NAMALWA (cell line): Measurements from ENCODE around the gene AIG1.
"Not testable (repeated sequence)": the region's sequence is repeated elsewhere in the genome, so short reads cannot be mapped to it uniquely, and the experiment has no call there.

Experiments
- DNase-seq: peaks from one replicate; pipeline ENCODE4 v3.0.0-alpha.2; 2015; ENCODE audit warnings: low spot score

The AIG1 gene

GRCh38 chr6:143234734-143235133 lies 174.0 kb downstream of the AIG1 start:
- no peak for DNase-seq

GRCh38 chr6:143236151-143236798 lies 175.6 kb downstream of the AIG1 start:
- no peak for DNase-seq

- peak; percentile 20 for DNase-seq
These were observed 177.6 kb downstream of the AIG1 start for GRCh38 chr6:143238306-143238705.

- no peak for DNase-seq
These were observed 180.4 kb downstream of the AIG1 start for GRCh38 chr6:143241111-143241510.

GRCh38 chr6:143241911-143242310 lies 181.2 kb downstream of the AIG1 start:
- no peak for DNase-seq

DNA sequence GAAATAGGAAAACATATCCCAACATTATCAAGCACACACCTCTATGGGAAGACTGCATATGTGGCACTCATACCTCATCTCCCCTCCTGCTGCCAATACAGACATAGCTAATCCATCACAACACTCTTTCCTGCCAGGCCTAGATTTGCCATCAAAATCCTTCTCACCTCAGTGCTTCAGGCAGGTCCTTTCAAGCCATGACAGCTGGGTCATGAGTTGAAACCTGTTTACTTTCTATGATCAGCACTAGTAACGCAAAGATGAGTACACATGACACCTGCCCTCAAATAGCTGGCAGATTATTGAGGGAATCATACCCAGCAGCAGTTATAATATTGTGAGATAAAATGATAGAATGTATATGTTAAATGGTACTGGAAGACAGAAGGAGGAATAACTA lies 183.1 kb downstream of the AIG1 start:
- DNase-seq: no peak

- DNase-seq: no peak
These were observed 185.0 kb downstream of the AIG1 start for GRCh38 chr6:143245656-143246055.

DNA sequence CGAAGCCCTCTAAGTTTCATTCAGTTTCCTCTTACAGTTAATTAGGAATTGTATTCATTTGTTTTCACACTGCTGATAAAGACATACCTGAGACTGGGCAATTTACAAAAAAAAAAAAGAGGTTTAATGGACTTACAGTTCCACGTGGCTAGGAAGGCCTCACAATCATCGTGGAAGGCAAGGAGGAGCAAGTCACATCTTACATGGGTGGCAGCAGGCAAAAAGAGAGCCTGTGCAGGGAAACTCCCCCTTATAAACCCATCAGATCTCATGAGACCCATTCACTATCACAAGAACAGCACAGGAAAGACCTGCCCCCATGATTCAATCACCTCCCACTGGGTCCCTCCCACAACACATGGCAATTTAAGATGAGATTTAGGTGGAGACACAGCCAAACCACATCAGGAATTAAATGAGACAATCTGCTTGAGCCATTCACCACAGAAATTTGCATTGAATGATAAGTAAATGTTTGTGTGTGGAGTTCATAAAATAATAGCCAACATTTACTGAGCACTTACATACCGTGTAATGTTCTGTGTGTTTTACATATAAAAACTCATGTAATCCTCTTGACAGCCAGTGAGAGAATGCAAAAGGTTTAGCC lies 185.6 kb downstream of the AIG1 start:
- not testable (repeated sequence) for DNase-seq

DNA sequence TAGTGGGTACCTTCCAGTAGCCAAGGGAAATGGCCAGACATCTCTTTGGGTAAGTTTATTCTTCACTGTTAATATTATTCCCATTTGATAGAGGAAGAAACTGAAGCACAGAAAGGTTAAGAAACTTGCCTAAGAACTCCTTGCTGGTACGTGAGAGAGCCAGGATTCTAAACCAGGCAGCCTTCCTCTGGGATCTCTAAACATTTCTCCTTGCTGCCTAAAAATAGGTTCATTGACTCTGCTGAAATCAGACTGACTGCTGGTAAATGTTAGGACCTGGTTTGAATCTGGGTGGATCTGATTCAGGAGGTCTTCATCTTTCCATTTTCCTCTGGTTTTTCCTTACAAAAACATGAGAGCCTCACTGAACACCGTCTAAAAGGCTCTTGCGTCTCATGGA lies 186.9 kb downstream of the AIG1 start:
- no peak for DNase-seq

GRCh38 chr6:143248359-143248758 lies 187.7 kb downstream of the AIG1 start:
- no peak for DNase-seq

GRCh38 chr6:143251288-143251687 lies 190.6 kb downstream of the AIG1 start:
- DNase-seq: no peak

DNA sequence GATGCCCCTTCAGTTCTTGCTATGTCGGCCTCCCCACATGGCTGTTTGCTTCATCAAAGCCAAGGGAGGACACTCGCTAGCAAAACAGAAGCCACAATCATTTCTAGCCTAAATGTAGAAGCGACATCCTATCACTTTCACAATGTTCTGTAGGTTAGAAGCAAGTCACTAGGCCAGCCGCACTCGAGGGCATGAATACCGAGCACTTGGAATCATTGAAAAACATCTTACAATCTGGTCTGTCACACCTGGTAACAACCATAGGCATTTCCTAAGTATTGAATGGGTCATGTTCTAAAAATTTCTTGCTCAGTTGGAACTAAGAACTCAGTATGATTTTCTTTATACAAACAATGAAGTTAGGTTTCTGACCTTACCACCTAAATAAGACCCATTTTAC lies 192.3 kb downstream of the AIG1 start:
- no peak for DNase-seq

DNA sequence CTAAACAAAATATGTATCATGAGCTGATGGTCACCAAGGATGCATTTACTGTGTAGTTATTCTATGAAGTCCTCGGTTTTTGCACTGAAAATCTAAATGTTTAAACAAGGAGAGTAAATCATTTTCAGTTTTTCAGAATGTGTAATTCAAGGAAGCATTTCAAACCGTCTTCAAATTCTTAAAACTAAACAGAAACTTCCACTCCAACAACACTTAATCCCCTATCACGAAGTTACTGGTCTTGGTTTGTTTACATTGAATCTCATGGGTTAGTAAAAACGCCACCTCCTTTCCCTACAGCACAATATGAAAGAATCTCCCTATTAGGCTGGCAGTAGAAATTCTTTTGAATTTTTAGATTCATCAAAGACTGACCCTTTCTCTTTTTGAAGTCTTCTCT lies 192.9 kb downstream of the AIG1 start:
- DNase-seq: no peak

- DNase-seq: peak; percentile 18
These were observed 198.3 kb downstream of the AIG1 start for GRCh38 chr6:143258945-143259344.

DNA sequence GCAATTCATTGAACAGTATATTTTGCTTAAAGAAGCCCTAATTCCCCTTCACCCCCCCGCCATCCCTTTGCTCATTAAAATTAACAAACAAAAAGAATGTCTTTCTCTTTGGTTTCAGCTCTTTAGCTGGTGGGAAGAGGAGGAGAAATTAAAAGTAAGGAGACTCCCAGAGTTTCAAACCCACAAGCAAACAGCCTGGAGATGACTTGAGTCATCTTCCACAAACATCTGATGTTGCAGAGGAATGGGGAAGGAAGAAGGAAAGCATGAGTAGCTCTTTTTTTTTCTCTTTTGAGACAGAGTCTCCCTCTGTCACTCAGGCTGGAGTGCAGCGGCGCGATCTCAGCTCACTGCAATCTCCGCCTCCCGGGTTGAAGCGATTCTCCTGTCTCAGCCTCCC lies 200.2 kb downstream of the AIG1 start:
- no peak for DNase-seq

DNA sequence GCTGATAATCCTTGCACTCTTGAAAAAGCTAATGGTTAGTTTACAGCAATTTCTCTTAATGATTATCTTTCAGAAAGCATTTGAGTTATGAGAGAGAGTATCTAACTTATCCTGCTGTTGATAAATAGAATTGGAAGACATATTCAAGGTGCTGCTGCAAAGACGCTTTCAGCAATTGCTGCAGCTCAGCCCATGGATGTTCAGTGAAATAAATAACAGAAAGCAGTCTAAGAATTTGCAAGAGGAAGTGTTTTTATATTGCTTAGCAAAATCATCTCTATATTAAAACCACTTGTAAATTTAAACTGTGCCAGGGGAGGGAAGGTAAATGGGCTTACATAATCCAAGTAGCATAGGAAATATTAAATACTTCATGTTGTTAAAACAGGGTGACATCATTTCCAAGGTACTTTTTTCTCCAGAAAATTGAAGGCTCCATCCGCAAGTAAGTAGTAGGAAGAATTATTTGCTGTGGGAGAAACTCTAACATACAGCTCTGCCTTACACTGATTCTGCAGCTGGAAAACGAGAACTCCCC lies 201.3 kb downstream of the AIG1 start:
- no peak for DNase-seq

DNA sequence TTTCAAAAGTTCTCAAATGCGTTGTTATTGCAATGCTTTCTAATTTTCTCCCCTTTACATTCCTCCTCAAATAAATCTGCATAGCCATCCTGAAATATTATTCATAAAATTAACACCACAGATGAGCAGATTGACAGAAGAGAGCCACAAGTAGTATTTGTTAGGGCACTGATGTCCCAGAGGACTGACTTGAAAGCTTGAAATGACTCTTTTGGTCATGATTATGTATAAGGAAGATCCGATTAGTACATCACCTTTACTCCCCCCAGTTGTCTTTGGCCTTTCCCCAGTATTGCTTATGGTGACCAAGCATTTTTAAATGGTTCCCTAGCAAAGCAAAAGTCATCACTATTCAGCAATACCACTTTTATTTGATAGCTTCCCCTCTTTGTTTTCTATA lies 202.2 kb downstream of the AIG1 start:
- DNase-seq: no peak

DNA sequence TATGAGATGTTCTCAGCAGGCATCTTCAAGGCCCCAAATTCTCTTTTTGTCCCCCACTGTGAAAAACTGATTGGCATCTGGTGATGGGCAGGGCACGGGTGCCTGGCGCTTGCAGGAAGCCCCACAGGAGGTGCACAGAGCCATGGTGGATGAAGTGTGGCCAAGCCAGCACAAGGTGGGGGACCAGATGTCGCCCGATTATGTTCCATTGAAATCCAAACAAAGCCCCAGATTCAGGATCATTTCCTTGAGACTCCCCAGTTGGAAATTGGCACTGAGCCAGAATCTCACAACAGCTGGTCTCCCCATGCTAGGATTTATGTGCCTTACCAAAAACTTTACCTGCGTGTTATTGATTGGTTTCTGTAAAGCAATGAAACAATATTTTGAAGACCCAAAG lies 203.7 kb downstream of the AIG1 start:
- DNase-seq: no peak

- no peak for DNase-seq
These were observed 204.5 kb downstream of the AIG1 start for GRCh38 chr6:143264986-143265764.

GRCh38 chr6:143267760-143268159 lies 207.1 kb downstream of the AIG1 start:
- no peak for DNase-seq

- no peak for DNase-seq
These were observed 207.8 kb downstream of the AIG1 start for GRCh38 chr6:143268439-143268838.

GRCh38 chr6:143270026-143270425 lies 209.3 kb downstream of the AIG1 start:
- DNase-seq: no peak

DNA sequence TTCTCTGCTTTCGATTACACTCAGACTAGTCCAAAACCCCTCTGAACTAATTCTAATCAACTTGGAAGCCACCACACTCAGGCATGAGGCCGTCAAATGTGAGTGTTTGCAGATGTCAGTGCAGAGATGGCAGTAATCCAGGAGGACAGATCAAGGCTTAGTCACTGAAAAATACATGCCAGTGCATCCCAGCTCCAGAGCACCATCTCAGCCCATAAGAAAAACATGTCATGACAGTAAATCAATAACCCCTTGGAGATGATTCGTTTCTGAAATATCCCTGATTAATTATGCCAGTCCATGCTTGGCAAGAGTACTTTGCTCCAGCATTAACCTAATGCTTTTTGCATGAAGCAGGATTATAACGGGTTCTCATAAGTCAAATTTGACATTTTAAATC lies 210.3 kb downstream of the AIG1 start:
- no peak for DNase-seq
